SJSA1 (cell line): ENCODE results near the gene LZTS2. TPM values are rescaled to one million over a fixed set of nuclear protein-coding genes. Genes with fewer than 3 reads are reported as not detected.

Experiments used
- DNase-seq, 2 experiments: peaks; one replicate each; pipeline ENCODE4 v3.0.0-alpha.2; 2015 to 2020; ENCODE audit warnings: low spot score in 2 of 2, low read depth in 1 of 2
- H3K27ac ChIP-seq: fragments of 250-450 bp; sonication (Bioruptor Pico); 2 replicates; pipeline ENCODE4 v1.5.1; 2020; ENCODE audit warnings: mild to moderate bottlenecking, moderate library complexity
- H3K27me3 ChIP-seq: fragments of 250-450 bp; sonication (Bioruptor Pico); replicated peaks from 2 replicates; pipeline ENCODE4 v1.5.1; 2020; ENCODE audit warnings: mild to moderate bottlenecking, moderate library complexity
- H3K36me3 ChIP-seq: fragments of 250-450 bp; sonication (Bioruptor Pico); 2 replicates; pipeline ENCODE4 v1.5.1; 2020; ENCODE audit warnings: mild to moderate bottlenecking
- H3K4me1 ChIP-seq: fragments of 250-450 bp; sonication (Bioruptor Pico); replicated peaks from 2 replicates; pipeline ENCODE4 v1.6.1; 2021; ENCODE audit warnings: mild to moderate bottlenecking
- H3K4me3 ChIP-seq: fragments of 250-450 bp; sonication (Bioruptor Pico); 2 replicates; pipeline ENCODE4 v1.5.1; 2020; ENCODE audit warnings: mild to moderate bottlenecking
- H3K9me3 ChIP-seq: fragments of 250-450 bp; sonication (Bioruptor Pico); replicated peaks from 2 replicates; pipeline ENCODE4 v1.5.1; 2020; ENCODE audit warnings: mild to moderate bottlenecking
- total RNA-seq: library from RNA; depleted of rRNA; stranded (reverse); fragments of >200 nt; shearing (Covaris generic); gene quantifications from 2 replicates; pipeline ENCODE4 v1.2.3, GENCODE V29; 2014

The LZTS2 gene
- total RNA-seq, 1 experiment from 2014 or later, result 70.0 TPM

DNA sequence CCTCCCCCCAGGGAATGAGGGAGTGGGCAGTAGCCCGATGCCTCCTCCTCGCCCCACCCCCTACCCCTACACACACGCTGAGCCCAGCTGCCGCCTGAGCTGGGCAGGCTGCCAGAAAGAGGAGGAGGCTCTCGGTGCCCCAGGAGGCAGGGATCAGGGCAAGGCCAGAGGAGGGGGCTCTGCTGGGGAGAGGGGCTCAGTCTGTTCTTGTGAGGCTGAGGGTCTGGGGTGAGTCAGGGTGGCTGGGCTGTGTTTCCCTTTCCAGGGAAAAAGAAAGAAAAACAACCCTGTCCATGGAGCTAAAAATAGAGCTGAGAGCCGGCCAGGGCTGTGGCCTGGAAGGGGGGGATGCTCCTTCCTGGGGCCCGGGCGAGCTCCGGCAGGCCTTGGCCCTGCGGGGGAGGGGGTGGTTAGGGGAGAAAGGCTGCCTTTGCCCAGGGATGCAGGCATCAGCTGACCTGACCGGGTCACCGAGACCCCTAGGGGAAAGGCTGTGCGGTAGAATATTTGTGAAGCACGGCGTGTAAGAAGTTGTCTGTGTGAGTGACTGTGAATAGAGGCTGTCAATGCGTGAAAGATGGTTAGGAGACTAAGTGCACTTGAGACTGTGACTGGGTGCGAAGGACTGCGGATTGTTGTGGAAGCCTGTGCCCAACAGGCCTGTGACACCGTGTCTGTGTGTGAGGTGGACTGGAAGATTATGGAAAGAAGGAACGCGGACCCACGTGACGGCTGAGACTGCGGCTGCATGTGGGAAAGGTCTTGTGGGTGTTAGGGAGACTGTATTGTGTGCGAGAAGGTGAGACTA is 1.2 kb upstream of the LZTS2 start:
- peaks cover 43% of the 10 kb centered on the region for H3K36me3 ChIP-seq
- H3K4me1 ChIP-seq, result peaks cover 74% of the 10 kb centered on the region
- no peaks in the 10 kb centered on the region for H3K9me3 ChIP-seq
- H3K27me3 ChIP-seq, result no peaks in the 10 kb centered on the region
- H3K27ac ChIP-seq, result peak overlapping the region; percentile 94
- peak overlapping the region; percentile 81 for H3K4me3 ChIP-seq
- DNase-seq, result peak; percentile 90

DNA sequence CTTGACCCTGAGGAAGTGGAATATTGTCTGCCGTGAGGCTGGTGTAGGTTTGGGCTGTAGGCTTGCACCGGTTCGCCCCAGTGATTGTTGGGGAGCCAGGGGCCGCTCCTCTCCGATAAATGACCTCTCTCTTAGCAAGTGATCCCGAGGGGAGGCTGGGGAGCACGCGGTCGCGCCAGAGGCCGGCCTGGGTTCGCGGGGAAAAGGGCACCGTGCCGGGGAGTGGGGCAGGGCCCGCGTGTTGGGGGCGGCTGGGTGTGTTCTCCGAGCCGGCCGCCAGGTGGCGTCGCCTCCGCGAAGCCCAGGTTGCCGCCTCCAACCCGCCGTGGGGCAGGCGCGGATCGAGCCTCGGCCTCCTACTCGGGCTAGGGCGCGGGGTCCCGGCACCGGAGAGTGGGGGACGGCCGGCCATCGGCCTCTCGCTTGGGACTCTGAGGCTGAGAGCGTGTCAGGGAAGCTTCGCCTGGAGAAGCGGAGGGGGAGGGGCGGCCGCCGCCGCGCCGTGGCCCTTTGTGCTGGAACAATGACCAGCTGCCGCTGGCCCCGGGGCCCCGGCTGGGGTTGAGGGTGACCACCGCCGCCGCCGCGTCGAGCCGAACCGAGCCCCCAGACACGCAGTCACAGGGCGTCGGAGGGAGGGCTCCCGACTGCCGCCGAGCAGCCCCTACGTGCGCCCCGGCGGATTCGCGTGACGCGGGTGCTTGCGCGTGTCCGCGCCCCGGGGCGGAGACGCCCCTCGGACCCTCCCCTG is 442 bp upstream of the LZTS2 start:
- Histone ChIP-seq H3K36me3 (peaks cover 43% of the 10 kb centered on the region), H3K4me3 (peak overlapping the region; percentile 81), H3K27ac (peak overlapping the region; percentile 94), H3K4me1 (peaks cover 71% of the 10 kb centered on the region), H3K27me3 (no peaks in the 10 kb centered on the region), H3K9me3 (no peaks in the 10 kb centered on the region)
- DNase-seq, result peak; percentile 83 to 91

DNA sequence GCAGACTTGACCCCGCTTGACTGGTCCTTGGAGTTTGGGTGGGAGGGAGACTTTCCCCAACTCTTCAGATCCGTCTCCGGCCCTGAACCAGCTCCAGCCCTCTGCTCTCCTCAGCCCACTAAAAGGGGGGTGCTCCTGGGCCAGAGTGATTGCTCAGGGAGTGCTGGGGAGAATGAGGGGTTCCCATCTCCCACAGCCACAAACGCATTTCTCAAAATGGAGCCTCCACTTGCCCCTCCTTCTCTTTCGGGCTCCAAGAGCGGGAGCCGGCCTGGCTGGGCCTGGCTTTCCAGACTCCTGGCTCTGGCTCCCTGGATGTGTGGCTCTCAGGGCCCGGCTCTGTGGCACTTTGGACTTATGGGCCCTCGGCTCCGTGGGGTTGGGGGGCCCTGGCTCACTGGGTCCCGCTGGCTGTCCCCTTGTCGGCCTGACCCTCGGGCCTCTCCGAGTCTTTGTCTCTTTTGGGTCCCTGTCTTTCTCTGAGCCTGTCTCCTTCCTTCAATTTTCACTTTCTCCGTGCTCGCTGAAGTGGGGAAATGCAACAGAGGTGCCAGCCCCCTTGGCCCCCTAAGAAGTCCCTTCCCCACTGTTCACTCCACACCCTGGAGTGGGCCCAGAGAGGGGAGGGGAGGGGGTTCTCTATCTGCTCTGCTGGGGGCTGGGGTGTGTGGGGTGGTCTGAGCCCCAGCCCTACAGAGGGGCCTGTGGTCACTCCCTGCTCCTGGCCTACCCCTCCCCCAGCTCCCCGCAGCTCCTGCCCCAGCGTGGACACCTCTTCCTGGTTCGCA is 713 bp downstream of the LZTS2 start:
- H3K27me3 ChIP-seq, result no peaks in the 10 kb centered on the region
- H3K4me3 ChIP-seq, result peak overlapping the region; percentile 81
- peaks cover 46% of the 10 kb centered on the region for H3K36me3 ChIP-seq
- peak overlapping the region; percentile 94 for H3K27ac ChIP-seq
- DNase-seq, result peak in 1 of 2 experiments; percentile 62
- H3K4me1 ChIP-seq, result peaks cover 60% of the 10 kb centered on the region
- H3K9me3 ChIP-seq, result no peaks in the 10 kb centered on the region

DNA sequence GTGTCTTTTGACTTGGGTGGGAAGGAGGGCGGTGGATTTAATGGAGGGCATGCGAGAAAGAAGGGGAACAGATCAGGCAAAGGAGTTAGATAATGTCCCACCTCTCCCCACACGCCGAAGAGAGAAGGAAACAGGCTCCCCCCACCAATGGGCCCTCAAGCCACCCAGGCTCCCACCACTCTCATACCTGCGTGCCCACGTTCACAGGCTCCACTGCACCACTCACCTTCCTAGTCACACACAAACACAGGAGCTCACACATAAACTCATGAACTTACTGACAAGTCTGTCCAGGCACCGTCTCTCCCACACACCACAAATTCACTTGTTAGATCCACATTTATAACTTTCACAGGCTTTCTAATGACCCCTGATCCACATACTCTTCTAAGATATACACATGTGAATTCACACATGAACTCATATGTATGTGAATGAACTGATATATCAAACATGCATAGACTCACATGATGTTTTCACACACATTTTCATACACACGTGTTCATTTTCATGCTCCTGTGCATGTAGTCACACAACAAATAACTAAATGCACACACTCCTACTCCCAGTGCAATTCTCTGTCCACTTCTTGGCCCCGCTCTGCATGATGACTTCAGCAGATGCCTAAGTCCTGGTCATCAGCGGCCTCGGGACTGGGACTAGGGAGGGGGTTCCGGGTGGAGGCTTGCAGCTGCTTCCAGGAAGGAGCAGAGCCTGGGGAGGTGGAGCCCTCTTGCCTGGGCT is 1.5 kb downstream of the LZTS2 start:
- Histone ChIP-seq H3K4me3 (peak overlapping the region; percentile 81), H3K4me1 (peaks cover 54% of the 10 kb centered on the region), H3K9me3 (no peaks in the 10 kb centered on the region), H3K36me3 (peaks cover 54% of the 10 kb centered on the region), H3K27ac (peak overlapping the region; percentile 94), H3K27me3 (no peaks in the 10 kb centered on the region)
- DNase-seq, result peak; percentile 70 to 89

DNA sequence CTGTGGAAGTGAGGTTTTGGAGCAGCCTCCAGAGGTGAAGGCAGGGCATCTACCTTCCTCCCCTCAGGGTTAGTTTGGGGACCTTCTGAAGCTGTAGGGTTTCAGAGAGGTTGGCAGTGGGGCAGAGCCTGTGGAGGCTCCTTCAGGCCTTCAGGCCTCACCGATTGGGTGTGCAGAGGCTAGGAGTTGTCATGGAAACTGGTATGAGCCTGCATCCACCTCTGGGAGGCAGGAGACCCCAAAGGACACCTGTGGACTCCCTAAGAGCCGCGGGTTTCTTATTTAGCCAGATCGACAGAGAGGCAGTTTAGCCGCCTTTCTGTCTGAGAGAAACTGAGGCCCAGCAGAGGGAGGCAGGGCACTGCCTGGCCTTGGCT is 2.0 kb downstream of the LZTS2 start:
- Histone ChIP-seq H3K27ac (no peak overlapping the region), H3K4me1 (peaks cover 54% of the 10 kb centered on the region), H3K9me3 (no peaks in the 10 kb centered on the region), H3K4me3 (peak overlapping the region; percentile 81; the same call in 1 of the 2 replicates), H3K27me3 (no peaks in the 10 kb centered on the region), H3K36me3 (peaks cover 59% of the 10 kb centered on the region)
- no peak for DNase-seq

DNA sequence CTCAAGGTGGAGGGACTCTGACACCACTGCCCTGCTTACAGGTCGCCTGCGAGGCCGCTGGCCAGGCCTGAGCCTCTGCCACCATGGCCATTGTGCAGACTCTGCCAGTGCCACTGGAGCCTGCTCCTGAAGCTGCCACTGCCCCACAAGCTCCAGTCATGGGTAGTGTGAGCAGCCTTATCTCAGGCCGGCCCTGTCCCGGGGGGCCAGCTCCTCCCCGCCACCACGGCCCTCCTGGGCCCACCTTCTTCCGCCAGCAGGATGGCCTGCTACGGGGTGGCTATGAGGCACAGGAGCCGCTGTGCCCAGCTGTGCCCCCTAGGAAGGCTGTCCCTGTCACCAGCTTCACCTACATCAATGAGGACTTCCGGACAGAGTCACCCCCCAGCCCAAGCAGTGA is 2.8 kb downstream of the LZTS2 start:
- Histone ChIP-seq H3K27me3 (no peaks in the 10 kb centered on the region), H3K4me3 (no peak overlapping the region), H3K36me3 (peaks cover 68% of the 10 kb centered on the region), H3K4me1 (peaks cover 54% of the 10 kb centered on the region), H3K9me3 (no peaks in the 10 kb centered on the region), H3K27ac (no peak overlapping the region)
- no peak for DNase-seq

DNA sequence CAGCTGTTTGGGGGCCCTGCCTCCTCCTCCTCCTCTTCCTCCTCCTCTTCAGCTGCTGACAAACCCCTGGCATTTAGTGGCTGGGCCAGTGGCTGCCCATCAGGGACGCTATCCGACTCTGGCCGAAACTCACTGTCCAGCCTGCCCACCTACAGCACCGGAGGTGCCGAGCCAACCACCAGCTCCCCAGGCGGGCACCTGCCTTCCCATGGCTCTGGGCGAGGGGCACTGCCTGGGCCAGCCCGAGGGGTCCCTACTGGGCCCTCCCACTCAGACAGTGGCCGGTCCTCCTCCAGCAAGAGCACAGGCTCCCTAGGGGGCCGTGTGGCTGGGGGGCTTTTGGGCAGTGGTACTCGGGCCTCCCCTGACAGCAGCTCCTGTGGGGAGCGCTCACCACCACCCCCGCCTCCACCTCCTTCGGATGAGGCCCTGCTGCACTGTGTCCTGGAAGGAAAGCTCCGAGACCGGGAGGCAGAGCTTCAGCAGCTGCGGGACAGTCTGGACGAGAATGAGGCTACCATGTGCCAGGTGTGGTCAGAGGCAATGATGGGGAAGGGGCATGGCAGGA is 4.1 kb downstream of the LZTS2 start:
- peaks cover 72% of the 10 kb centered on the region for H3K36me3 ChIP-seq

DNA sequence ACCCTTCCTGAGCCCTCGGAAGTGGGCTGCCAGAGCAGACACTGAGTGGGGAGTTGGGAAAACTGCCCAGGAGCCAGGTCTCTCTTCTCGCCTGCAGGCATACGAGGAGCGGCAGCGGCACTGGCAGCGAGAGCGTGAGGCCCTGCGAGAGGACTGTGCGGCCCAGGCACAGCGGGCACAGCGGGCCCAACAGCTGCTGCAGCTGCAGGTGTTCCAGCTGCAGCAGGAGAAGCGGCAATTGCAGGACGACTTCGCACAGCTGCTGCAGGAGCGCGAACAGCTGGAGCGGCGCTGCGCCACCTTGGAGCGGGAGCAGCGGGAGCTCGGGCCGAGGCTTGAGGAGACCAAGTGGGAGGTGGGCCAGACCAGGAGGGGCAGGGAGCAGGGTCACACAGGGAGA is 5.8 kb downstream of the LZTS2 start:
- Histone ChIP-seq H3K27me3 (no peaks in the 10 kb centered on the region), H3K36me3 (peaks cover 63% of the 10 kb centered on the region), H3K4me3 (no peak overlapping the region), H3K4me1 (peaks cover 57% of the 10 kb centered on the region), H3K27ac (no peak overlapping the region), H3K9me3 (no peaks in the 10 kb centered on the region)
- no peak for DNase-seq

More for the DNA sequence above, 4.1 kb downstream of the LZTS2 start:
- H3K27me3 ChIP-seq, result no peaks in the 10 kb centered on the region
- peaks cover 54% of the 10 kb centered on the region for H3K4me1 ChIP-seq
- H3K9me3 ChIP-seq, result no peaks in the 10 kb centered on the region
- H3K4me3 ChIP-seq, result no peak overlapping the region
- DNase-seq, result no peak
- no peak overlapping the region for H3K27ac ChIP-seq

DNA sequence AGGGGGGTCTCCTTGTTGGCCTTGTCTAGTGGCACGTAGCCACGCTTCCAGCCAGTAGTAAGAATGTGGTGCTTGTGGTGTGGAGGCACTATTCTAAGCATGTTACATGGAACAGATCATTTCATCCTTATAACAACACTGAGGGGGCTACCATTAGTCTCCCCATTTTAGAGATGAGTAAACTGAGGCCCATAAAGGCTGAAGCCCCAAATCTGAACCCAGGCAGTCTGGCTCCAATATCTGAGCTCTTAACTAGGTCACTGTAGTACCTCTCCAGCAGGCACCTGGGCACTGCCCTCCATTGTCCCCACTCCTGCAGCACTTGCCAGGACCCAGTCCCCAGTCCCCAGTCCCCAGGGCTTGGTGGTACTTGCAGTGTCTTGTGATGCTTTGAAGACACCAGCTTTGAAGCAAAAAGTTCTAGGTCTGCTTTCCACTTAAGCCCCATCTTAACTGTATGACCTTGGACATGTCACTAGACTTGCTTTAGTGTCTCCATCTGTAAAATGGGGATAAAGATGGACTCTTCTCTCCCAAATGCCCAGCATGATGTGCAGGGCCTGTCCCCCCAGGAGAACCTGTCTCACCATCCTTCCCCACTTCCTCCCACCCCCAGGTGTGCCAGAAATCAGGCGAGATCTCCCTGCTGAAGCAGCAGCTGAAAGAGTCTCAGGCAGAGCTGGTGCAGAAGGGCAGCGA is 6.4 kb downstream of the LZTS2 start:
- H3K27ac ChIP-seq, result no peak overlapping the region
- peaks cover 63% of the 10 kb centered on the region for H3K36me3 ChIP-seq
- DNase-seq, result no peak
- no peak overlapping the region for H3K4me3 ChIP-seq
- H3K4me1 ChIP-seq, result peaks cover 58% of the 10 kb centered on the region
- no peaks in the 10 kb centered on the region for H3K27me3 ChIP-seq
- H3K9me3 ChIP-seq, result no peaks in the 10 kb centered on the region

DNA sequence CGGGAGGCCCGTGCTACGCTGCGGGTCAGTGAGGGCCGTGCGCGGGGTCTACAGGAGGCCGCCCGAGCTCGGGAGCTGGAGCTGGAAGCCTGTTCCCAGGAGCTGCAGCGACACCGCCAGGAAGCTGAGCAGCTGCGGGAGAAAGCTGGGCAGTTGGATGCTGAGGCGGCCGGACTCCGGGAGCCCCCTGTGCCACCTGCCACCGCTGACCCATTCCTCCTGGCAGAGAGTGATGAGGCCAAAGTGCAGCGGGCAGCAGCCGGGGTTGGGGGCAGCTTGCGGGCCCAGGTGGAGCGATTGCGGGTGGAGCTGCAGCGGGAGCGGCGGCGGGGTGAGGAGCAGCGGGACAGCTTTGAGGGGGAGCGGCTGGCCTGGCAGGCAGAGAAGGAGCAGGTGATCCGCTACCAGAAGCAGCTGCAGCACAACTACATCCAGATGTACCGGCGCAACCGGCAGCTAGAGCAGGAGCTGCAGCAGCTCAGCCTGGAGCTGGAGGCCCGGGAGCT is 7.0 kb downstream of the LZTS2 start:
- Histone ChIP-seq H3K4me1 (peaks cover 58% of the 10 kb centered on the region), H3K4me3 (no peak overlapping the region), H3K27me3 (no peaks in the 10 kb centered on the region), H3K36me3 (peaks cover 63% of the 10 kb centered on the region), H3K9me3 (no peaks in the 10 kb centered on the region), H3K27ac (no peak overlapping the region)
- DNase-seq, result no peak

DNA sequence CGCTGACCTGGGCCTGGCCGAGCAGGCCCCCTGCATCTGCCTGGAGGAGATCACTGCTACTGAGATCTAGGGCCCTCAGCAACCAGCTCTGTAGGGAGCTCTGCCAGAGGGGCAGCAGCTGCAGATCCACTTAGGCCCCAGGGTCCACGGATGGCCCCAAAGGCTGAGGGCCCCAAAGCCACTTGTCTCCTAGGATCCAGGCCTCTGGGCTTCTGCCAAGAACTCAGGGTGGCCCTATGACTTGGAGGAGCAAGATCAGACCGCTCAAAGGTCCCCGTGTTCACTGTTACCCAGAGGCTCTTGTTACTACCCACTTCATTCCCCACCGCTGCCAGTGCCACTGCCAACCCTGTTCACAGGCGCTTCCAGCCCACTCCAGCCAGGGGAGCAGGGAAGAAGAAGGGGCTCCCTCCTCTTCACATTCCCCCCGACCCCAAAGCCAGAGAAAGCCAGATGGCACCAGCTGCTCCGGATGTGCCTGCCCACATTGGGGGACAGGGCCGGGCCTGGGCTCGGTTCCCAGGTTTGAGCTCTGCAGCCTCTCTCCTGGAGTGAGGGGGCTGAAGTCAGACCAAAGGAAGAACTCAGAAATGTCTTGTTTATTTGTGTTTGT is 7.6 kb downstream of the LZTS2 start:
- Histone ChIP-seq H3K4me3 (no peak overlapping the region), H3K27ac (peak overlapping the region; percentile 3; the same call in 1 of the 2 replicates), H3K4me1 (peaks cover 58% of the 10 kb centered on the region), H3K36me3 (peaks cover 57% of the 10 kb centered on the region), H3K9me3 (no peaks in the 10 kb centered on the region), H3K27me3 (no peaks in the 10 kb centered on the region)
- peak in 1 of 2 experiments; percentile 57 for DNase-seq
